Progenitor cell of endocrine pancreas (in vitro differentiated cells): ENCODE data around the gene NUMA1. TPM values are rescaled to one million over a fixed set of nuclear protein-coding genes. Genes with fewer than 3 reads are reported as not detected.
A peak's percentile ranks its signal among the peaks of the same experiment; 100 is the strongest.

Source experiments
- DNase-seq: peaks from one replicate; pipeline ENCODE4 v3.0.0; 2021; ENCODE audit warnings: low spot score; ENCODE audit not compliant: unreplicated experiment
- H3K27ac Mint-ChIP-seq: 2 replicates; pipeline ENCODE4 v1.8.0; 2021; ENCODE audit warnings: mild to moderate bottlenecking, moderate library complexity, mixed read lengths
- H3K27me3 Mint-ChIP-seq: 2 replicates; pipeline ENCODE4 v1.8.0; 2021; ENCODE audit warnings: mixed read lengths
- H3K36me3 Mint-ChIP-seq: 2 replicates; pipeline ENCODE4 v1.8.0; 2022; ENCODE audit warnings: mixed read lengths; ENCODE audit not compliant: insufficient read depth
- H3K4me1 Mint-ChIP-seq: 2 replicates; pipeline ENCODE4 v1.8.0; 2021; ENCODE audit warnings: low read depth, mixed read lengths
- H3K4me3 Mint-ChIP-seq: 2 replicates; pipeline ENCODE4 v1.8.0; 2021; ENCODE audit warnings: low read depth, mild to moderate bottlenecking, moderate library complexity, mixed read lengths
- H3K9me3 Mint-ChIP-seq: 2 replicates; pipeline ENCODE4 v1.8.0; 2021; ENCODE audit warnings: low read depth, mixed read lengths
- total RNA-seq: library from RNA; stranded (reverse); gene quantifications from 2 replicates; pipeline ENCODE4 v1.2.1, GENCODE V29; 2021
- TF ChIP-seq, protein P1 (sequence below): fragments of 200-600 bp; sonication (generic); IDR thresholded peaks from one replicate; pipeline ENCODE4 v1.5.0; 2021; ENCODE audit warnings: antibody characterized with exemption, mild to moderate bottlenecking; ENCODE audit not compliant: unreplicated experiment

Gene NUMA1
- total RNA-seq, 1 donor from 2014 or later: 255 TPM

DNA sequence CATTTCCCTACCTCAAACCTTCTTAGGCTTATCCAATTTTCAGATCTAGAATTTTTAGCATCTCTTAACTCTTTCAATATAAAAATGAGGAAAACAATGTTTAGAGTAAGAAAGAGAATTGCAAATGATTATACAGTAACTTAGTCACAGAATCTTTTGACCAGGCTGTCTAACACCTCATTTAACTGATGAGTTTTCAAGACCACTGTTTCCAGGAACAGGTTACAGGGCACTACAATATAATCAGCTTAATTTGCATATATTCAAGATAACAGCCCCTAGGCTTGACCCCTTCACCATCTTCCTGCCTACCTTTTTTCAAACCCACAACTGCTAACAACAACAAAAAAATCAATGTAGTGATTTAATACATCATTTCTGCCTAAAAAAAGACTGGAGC is 12.7 kb downstream of the NUMA1 start:
- no peaks in the 10 kb centered on the region for H3K27me3 Mint-ChIP-seq
- peaks cover 4% of the 10 kb centered on the region for H3K36me3 Mint-ChIP-seq
- H3K4me3 Mint-ChIP-seq: no peak overlapping the region
- TF ChIP-seq, protein P1, sequence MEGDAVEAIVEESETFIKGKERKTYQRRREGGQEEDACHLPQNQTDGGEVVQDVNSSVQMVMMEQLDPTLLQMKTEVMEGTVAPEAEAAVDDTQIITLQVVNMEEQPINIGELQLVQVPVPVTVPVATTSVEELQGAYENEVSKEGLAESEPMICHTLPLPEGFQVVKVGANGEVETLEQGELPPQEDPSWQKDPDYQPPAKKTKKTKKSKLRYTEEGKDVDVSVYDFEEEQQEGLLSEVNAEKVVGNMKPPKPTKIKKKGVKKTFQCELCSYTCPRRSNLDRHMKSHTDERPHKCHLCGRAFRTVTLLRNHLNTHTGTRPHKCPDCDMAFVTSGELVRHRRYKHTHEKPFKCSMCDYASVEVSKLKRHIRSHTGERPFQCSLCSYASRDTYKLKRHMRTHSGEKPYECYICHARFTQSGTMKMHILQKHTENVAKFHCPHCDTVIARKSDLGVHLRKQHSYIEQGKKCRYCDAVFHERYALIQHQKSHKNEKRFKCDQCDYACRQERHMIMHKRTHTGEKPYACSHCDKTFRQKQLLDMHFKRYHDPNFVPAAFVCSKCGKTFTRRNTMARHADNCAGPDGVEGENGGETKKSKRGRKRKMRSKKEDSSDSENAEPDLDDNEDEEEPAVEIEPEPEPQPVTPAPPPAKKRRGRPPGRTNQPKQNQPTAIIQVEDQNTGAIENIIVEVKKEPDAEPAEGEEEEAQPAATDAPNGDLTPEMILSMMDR: no peak
- H3K9me3 Mint-ChIP-seq: no peaks in the 10 kb centered on the region
- peak overlapping the region; percentile 65 for H3K27ac Mint-ChIP-seq
- H3K4me1 Mint-ChIP-seq: peaks cover 3% of the 10 kb centered on the region
- DNase-seq: no peak

DNA sequence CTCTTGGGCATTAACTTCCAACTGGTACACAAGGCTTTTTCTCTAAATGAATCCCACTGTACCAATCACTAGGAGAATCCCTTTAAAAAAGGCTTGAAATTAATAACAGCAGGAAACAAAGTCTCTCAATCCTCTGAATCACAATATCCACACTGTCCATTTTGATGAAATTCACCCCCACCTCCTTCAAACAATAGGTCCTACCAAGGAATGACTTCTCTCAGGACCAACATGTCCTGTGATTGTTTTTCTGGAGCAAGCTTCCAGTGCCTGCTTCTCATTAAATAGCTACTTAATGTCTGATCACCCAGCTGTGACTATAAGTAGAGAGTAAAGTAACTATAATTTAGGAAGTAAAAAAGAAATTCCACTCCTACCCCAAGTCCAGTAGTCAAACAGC is 13.1 kb downstream of the NUMA1 start:
- peaks cover 3% of the 10 kb centered on the region for H3K4me1 Mint-ChIP-seq
- peaks cover 4% of the 10 kb centered on the region for H3K36me3 Mint-ChIP-seq
- no peak overlapping the region for H3K4me3 Mint-ChIP-seq
- H3K27ac Mint-ChIP-seq: no peak overlapping the region
- H3K27me3 Mint-ChIP-seq: no peaks in the 10 kb centered on the region
- DNase-seq: no peak
- H3K9me3 Mint-ChIP-seq: no peaks in the 10 kb centered on the region
- TF ChIP-seq, protein P1: no peak

DNA sequence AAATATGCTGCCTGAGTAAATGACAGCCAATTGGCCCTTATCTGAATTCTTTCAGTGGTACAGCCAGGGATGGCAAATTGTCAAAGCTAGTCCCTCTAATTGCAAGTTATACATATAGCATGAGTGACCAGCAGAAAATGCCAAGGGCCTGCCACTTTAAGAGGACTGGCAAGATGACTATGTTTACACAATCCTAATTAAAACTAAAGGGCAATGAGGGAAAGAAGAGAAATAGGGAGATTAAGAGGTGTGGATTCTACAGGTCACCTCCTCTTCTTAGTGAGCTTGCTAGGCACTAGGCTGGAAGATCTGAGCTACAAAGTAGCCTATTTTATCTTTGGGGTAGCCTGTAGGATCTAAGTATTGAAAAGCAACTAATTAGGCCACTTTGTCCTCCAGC is 13.5 kb downstream of the NUMA1 start:
- H3K4me3 Mint-ChIP-seq: no peak overlapping the region
- no peaks in the 10 kb centered on the region for H3K9me3 Mint-ChIP-seq
- TF ChIP-seq, protein P1: no peak
- peaks cover 3% of the 10 kb centered on the region for H3K4me1 Mint-ChIP-seq
- H3K27ac Mint-ChIP-seq: no peak overlapping the region
- H3K27me3 Mint-ChIP-seq: no peaks in the 10 kb centered on the region
- peaks cover 5% of the 10 kb centered on the region for H3K36me3 Mint-ChIP-seq
- no peak for DNase-seq

DNA sequence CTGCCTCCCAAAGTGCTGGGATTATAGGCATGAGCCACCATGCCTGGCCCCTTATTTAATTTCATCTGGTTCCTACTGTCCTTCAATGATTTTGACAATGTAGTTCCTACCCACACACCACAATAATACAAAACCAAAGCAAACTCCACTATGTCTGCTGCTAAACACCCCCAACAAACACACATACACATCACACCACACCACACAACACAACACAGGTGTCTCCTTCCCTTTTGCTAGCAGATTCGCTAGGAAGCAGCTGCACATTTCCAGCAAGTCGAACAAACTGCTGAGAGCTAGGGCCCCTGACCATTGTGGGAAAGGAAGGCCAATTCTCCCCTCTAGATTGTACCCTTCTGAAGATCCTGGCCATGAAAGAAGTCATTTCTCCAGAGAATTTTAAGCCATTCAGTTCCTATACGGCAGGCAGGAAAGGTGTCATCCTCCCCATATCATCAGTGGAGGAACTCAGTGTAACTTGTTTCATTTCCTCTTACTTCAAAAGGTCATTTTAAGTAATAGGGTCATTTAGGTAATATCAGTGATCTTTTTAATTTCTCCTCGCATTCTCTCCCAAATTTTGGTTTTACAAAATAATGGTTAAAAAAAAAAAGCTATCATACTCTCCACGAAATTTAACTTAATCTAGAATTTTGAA is 18.5 kb downstream of the NUMA1 start:
- no peaks in the 10 kb centered on the region for H3K4me1 Mint-ChIP-seq
- no peak for DNase-seq
- H3K27ac Mint-ChIP-seq: peak overlapping the region; percentile 1
- TF ChIP-seq, protein P1: no peak
- no peak overlapping the region for H3K4me3 Mint-ChIP-seq
- H3K27me3 Mint-ChIP-seq: no peaks in the 10 kb centered on the region
- peaks cover 4% of the 10 kb centered on the region for H3K36me3 Mint-ChIP-seq
- no peaks in the 10 kb centered on the region for H3K9me3 Mint-ChIP-seq

DNA sequence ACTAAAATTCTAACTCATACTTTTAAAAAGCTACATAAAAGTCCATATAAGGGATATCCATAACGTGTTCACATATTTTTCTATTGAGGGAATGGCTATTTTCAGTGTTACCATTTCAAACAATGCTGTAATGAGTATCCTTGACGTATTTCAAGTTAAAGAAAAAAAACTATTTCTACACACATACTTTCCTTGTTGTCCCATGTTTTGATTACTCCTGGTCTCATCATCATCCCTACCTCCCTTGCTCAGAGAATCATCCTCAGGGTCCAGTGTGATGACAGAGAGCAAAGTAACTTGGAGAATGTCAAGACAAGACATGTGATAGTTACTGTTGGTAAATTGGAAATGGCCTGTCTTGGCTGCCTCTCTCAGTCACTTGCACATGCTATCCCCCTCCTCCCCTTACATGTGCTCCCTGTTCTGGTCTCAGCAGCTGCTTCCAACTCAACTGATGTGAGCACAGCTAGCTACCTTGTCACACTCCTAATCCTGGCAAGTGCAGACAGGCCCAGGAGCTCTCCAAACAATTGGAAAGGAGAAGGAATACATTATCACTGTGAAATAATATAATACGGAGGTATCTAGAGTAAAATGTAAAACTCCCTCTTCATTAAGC is 21.8 kb downstream of the NUMA1 start:
- Mint-ChIP-seq H3K27ac (no peak overlapping the region), H3K4me3 (no peak overlapping the region), H3K36me3 (peaks cover 2% of the 10 kb centered on the region), H3K27me3 (no peaks in the 10 kb centered on the region), H3K4me1 (no peaks in the 10 kb centered on the region), H3K9me3 (no peaks in the 10 kb centered on the region)
- no peak for DNase-seq
- TF ChIP-seq, protein P1: no peak
